HuH-7 (cell line): Measurements from ENCODE around the gene LAMTOR3.
"Not testable (repeated sequence)": the region's sequence is repeated elsewhere in the genome, so short reads cannot be mapped to it uniquely, and the experiment has no call there.

Experiments used
- DNase-seq: peaks from one replicate; pipeline ENCODE4 v3.0.0; 2011; ENCODE audit warnings: low spot score

The LAMTOR3 gene

DNA sequence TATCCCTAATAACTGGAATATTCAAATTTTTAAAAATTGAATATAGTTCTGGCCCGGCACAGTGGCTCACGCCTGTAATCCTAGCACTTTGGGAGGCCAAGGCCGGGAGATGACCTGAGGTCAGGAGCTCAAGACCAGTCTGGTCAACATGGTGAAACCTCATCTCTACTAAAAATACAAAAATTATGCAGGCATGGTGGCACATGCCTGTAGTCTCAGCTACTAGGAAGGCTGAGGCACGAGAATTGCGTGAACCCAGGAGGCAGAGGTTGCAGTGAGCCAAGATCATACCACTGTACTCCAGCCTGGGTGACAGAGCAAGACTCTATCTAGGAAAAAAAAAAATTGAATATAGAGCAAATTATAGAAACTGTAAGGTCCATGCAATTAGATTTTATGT lies 64.2 kb downstream of the LAMTOR3 start:
- DNase-seq, result not testable (repeated sequence)

DNA sequence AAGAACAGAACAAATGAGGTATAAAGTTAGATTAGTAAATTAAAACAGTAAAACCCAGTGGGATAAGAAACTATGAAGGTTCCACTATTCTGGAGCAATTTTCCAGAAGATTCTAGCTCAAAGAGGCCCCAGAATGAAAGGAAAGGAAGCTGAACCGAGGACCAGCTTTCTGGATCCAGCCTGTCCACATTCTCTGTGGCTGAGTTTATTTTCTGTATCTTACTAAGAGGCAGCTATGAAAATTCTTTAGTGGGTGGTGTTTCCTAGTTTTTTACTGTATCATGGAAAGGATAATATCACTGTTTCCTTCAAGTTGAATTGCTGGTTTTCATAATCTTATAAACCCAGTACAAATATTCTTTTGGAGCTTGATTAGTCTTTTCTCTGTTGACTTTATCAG lies 65.8 kb downstream of the LAMTOR3 start:
- no peak for DNase-seq
